ENCODE results near the gene SSU72.

The SSU72 gene

DNA sequence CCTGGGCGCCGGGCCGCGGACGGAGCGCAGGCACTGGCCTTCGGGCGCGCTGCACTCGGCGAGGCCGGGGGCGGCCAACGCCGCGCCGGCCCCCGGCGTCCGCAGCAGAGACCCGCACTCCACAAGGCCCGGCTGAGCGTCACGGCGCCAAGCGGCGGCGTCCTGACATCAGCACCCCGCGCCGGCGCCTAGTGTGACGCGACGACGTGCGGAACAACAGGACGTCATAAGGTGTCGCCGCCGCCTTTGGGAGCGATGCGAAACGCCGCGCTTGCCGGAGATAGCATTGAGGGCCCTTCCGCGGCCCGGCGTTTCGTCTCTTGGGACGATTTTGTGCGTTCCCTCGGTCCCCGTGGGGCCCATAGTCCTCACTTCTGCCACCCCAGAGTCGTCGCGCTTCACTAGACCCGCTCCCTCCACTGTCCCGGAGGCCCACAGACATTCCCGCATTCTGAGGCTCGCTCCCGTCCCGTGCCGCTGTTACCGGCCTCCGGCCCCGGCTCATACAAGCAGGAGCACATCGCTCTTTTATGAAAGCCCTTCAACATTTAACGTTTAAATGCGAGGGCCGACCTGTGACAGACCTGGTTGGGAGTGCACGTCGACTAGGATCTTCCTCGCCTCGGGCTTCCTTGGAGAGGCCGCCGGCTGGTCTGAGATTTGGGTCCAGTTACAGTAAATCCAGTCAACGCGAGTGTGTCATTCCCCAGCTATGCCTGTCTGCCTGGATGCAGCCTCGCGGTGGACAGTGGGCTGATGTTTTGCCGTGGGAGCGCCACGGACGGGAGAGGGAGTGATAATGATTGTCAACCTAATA is at the start of gene SSU72:
Gene SSU72 (minus strand): TSS at position 143 of the 817 bp plus-strand sequence. CDS start 306 bp downstream, outside the sequence.
- peak; percentile 90 for DNase-seq (ENCODE audit: low spot score)

- no peak for DNase-seq (ENCODE audit: low spot score)
Measured at GRCh38 chr1:1623631-1624442, 49.2 kb upstream of the SSU72 start.

DNA sequence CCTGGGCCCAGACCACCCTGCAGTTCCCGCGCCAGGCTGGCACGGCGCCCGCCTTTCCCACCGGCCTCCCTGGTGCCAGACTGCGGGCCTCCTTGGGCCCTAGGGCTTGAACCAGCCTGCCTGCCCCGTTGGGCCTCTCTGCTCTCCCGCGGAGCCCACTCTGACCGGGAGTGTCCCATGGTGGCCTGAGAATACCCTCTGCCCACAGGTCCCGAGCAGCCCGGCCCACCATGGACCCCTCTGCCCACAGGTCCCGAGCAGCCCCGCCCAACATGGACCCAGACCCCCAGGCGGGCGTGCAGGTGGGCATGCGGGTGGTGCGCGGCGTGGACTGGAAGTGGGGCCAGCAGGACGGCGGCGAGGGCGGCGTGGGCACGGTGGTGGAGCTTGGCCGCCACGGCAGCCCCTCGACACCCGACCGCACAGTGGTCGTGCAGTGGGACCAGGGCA is 48.5 kb upstream of the SSU72 start:
- no peak for DNase-seq (ENCODE audit: low spot score)

DNA sequence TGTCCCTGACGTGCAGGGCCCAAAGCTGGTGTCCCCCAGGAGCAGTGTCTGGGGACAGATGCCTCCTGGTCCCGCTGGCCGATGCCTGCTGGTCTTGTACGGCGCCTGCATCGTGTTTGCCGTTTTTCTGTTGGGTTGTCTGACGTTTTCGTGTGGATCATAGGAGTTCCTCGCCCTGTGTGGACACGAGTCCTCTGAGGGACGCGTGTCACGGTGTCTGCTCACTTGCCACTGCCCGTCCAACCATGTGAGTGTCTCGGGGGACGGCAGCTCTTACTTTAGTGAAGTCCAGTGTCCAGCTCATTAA is 48.1 kb upstream of the SSU72 start:
- DNase-seq (ENCODE audit: low spot score), result no peak

DNA sequence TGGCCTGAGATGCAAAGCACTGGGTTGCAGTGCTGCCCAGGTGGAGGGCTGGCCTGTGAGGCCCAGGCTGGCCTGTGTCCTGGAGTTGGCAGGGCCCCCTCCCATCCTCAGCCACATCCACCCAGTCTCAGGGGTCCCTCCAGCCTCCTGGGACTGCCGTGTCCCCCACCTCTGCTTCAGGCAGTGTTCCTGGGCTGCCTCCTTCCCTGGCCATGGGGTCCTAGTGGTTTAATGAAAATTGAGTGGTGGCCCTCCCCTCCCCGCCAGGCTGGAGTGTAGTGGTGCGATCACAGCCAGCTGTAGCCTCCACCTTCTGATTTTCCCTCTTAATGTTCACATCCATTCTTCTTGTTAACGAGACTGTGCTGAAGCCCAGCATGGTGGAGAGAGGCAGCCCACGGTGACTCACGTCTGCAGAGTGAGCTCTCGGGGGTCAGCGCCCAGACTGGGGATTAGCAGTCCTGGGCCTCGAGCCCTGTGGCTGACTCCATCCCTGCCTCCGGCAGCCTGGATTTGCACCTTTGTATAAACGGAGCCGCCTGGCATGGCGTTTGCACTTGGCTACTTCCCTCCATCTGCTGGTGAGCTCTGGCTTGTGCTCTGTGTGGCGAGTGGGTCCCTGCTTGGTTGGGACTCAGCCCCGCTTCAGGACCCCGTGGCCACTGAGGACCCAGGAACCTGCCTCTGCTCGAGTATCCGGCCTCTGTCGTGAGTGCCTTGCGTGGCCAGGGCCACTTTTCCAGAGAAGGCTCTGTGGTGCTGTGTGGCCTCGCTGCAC is 47.5 kb upstream of the SSU72 start:
- no peak for DNase-seq (ENCODE audit: low spot score)

- DNase-seq (ENCODE audit: low spot score), result no peak
Measured at GRCh38 chr1:1621173-1622009, 46.7 kb upstream of the SSU72 start.

DNA sequence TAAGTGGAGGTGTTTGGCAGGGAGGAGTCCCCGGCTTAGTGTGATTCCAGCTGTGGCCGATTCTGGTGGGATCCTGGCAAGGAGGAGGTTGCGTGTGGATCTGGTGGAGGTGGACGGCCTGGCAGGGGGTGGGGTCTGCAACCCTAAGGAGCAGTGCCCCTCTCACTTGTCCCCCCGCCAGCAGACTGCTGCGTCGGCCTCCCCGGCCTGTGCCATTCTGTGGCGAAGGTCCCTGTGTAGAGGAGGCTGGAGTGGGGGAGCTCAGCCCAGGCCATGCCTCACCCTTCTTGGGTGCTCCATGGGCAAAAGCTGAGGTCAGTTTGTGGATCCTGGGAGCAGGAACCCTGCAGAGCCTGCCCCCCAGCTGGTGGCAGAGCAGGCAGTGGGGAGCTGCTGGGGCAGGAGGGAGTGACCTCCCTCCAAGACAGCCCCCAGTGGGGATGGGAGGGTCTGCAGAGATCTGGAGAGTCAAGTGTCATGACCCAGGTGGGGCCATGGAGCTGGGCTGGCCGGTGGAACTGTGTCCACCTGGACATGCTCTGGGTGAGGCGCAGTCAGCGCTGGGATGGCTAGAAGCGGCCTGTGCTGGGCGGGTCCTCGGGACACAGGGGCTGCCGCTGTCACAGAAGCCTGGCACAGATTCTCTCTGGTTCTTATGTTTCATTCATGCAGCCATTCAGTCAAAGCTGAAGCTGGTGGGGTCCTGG is 45.9 kb upstream of the SSU72 start:
- no peak for DNase-seq (ENCODE audit: low spot score)

GRCh38 chr1:1619917-1620361 is 45.3 kb upstream of the SSU72 start:
- no peak for DNase-seq (ENCODE audit: low spot score)

DNA sequence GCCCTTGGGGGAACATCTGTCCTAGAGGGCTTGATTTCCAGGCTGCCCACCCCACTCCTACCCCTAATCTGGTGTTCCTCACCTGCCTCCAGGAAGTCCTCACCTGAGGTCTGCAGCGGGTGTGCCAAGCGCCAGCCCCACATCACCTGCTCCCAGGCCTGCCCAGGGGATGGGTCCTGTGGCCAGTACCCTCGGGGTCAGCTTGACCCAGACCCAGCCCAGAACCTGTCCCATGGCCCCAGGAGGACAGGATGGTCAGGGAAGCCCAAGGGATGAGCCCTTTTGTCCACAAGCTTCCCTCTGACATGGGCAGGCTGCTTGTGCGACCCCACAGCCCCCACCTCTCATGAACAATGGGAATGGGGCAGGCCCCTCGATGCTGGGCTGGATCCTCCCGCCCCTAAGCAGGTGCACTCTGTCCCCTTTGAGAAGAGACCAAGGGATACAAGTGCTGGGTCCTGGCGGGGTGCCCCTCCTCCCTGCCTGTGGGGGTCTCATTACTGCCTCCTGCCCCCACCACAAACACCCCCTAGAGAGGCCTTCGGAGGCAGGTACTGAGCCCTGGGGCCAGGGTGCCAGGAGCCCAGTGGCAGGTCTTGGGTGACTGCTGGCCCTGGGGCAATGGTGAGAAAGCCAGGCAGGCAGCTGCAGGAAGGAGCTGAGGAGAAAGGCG is 43.9 kb upstream of the SSU72 start:
- DNase-seq (ENCODE audit: low spot score), result no peak

DNA sequence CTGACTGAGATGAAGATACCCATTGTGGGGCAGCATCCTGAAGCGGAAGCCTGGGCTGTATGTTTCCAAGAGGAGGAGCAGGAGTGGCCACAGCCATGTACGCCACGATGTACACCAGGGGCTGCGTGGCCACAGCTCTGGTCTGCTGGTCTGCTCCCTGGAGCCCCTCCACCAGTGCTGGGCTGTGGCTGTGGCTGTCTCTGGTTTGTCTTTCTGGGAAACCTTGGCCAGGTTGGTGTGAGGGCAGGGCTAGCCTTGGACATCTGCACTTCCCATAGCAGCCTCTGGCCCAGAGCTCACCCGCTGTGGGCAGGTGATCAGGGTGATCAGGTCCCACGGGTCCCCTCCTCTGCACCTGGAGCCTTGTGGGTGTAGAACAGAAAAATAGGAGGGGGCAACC is 43.3 kb upstream of the SSU72 start:
- DNase-seq (ENCODE audit: low spot score), result no peak

DNA sequence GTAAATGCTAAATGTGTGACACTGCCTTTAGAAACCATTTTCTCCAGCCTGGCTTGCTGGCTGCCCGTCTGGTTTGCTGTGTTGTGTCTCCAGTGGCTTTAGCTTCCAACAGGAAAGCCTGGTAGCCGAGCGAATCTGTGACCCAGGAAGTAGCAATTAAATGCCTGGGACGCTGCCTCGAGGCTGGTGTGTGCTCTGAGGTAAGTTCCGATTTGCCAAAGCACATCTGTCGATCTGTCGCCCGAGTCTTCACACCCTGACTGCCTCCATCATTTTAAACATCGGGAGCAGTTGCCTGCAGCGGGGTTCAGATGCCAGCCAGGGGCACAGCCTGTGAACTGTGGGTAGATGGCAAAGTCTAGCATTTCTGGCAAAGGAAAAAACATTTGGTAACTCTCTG is 42.9 kb upstream of the SSU72 start:
- no peak for DNase-seq (ENCODE audit: low spot score)

DNA sequence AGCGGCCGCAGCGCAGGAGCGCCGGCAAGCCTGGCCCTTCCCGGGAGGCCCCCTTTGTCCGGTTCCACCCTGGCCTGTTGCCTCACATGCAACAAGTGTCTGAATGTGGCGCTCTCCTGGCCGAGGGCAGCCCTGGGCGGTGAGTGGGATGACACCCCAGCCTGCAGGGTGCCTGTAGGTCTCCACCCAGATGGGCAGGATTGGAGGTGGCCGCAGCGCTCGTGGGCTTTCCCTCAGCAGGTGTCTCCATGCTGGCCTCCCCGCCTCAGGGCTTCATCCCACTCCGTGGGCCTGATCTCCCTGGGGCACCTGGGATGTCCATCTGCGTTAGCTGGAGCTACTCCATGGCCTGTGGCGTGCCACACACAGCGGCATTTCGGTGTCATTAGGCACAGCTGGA is 42.2 kb upstream of the SSU72 start:
- no peak for DNase-seq (ENCODE audit: low spot score)

DNA sequence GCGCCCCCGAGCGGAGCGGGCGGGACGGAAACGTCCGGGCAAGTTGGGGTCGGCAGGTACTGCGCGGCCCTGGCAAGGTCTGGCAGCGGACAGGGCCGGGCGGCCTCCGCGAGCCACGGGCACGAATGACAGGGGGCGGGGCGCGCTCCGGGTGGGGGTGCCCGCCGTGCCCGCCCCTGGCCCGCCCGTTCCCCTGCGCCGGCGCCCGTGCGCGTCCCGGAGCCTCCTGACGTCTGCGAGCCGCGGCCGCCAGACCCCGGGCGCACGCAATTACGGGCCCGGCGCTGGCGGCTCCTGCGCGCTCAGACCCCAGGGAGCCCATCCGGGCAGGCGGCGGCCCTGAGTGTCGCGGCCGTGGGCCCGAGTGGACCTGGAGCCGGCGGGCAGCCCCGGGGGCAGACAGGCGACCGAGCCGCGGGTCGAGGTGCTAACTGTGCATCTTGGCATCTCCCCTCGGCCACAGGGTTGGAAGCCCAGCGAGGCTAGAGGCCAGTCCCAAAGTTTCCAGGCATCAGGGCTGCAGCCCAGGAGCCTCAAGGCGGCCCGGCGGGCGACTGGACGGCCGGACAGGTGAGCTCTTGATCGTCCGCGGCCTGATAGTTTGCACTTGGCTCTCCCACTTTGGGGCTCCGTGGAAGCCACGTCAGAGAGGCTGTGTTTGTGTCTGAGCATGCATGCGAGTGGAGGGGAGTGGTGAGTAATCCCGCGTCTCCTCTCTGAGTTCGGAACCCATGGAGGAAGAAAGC is 41.6 kb upstream of the SSU72 start:
- DNase-seq (ENCODE audit: low spot score), result no peak

GRCh38 chr1:1615256-1616044 is 40.8 kb upstream of the SSU72 start, which contains the start of gene MIB2:
TSS of gene MIB2 (plus strand) at chr1:1615500. CDS start at chr1:1623453, 7,953 bp downstream.
- DNase-seq (ENCODE audit: low spot score), result peak; percentile 95

DNA sequence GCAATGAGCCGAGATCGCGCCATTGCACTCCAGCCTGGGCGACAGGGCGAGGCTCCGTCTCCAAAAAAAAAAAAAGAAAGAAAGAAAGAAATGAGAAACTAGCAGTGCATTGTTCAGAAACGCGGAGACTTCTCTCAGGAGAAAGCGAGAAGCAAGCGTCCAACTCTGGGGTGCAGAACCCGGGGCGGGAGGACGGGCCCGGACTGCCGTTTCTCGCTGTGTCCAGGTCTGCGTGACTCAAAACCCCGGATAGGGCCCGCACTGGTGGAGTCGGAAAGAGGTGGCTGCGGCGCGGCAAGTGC is 40.2 kb upstream of the SSU72 start:
- DNase-seq (ENCODE audit: low spot score), result no peak

GRCh38 chr1:1614204-1614953 is 39.7 kb upstream of the SSU72 start:
- no peak for DNase-seq (ENCODE audit: low spot score)

GRCh38 chr1:1613509-1614082 is 38.9 kb upstream of the SSU72 start:
- DNase-seq (ENCODE audit: low spot score), result no peak

DNA sequence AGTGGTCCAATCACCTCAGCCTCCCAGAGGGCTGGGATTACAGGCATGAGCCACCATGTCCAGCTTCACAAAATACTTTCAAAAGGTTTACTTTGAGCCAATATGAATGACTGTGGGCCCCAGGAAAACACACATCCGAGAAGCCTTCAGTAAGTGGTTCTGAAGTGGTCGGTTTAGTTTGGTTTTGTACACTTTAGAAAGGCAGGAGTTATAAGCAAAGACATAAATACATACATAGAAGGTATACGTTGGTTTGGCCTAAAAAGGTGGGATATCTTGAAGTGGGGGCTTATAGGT is 37.4 kb upstream of the SSU72 start:
- DNase-seq (ENCODE audit: low spot score), result no peak
